GM21723 (cell line): ENCODE measurements around the gene SUPT20H.
A peak's percentile ranks its signal among the peaks of the same experiment; 100 is the strongest.
"Not testable (repeated sequence)": the region's sequence is repeated elsewhere in the genome, so short reads cannot be mapped to it uniquely, and the experiment has no call there.

Source experiments
- ATAC-seq: cut with Tn5 transposase; IDR thresholded peaks from one replicate; pipeline ENCODE4 v1.9.1; 2021; ENCODE audit warnings: mild to moderate bottlenecking, moderate library complexity; ENCODE audit not compliant: unreplicated experiment

Gene SUPT20H

GRCh38 chr13:37070145-37070695, 10.7 kb upstream of the SUPT20H start:
- ATAC-seq = no peak

- ATAC-seq = no peak
These were observed 10.2 kb upstream of the SUPT20H start for GRCh38 chr13:37069597-37070103.

- ATAC-seq = no peak
These were observed 9.5 kb upstream of the SUPT20H start for GRCh38 chr13:37068962-37069361.

- peak; percentile 66 for ATAC-seq
These were observed 8.4 kb upstream of the SUPT20H start for GRCh38 chr13:37067874-37068273.

GRCh38 chr13:37065890-37066526, 6.5 kb upstream of the SUPT20H start:
- no peak for ATAC-seq

- ATAC-seq = peak; percentile 32
These were observed 332 bp upstream of the SUPT20H start for GRCh38 chr13:37059848-37060192.

GRCh38 chr13:37056228-37056627, 3.3 kb downstream of the SUPT20H start:
- not testable (repeated sequence) for ATAC-seq

- ATAC-seq = not testable (repeated sequence)
These were observed 6.4 kb downstream of the SUPT20H start for GRCh38 chr13:37053111-37053510.

GRCh38 chr13:37049810-37050209, 9.7 kb downstream of the SUPT20H start:
- ATAC-seq = no peak

- no peak for ATAC-seq
These were observed 11.6 kb downstream of the SUPT20H start for GRCh38 chr13:37047846-37048245.

GRCh38 chr13:37047032-37047431, 12.5 kb downstream of the SUPT20H start:
- ATAC-seq = no peak

- ATAC-seq = no peak
These were observed 13.4 kb downstream of the SUPT20H start for GRCh38 chr13:37046062-37046461.

- no peak for ATAC-seq
These were observed 18.7 kb downstream of the SUPT20H start for GRCh38 chr13:37040789-37041188.

GRCh38 chr13:37039896-37040295, 19.6 kb downstream of the SUPT20H start:
- ATAC-seq = no peak

- no peak for ATAC-seq
These were observed 22.2 kb downstream of the SUPT20H start for GRCh38 chr13:37037241-37037640.

- ATAC-seq = no peak
These were observed 29.9 kb downstream of the SUPT20H start for GRCh38 chr13:37029617-37030016.

GRCh38 chr13:37027639-37028038, 31.8 kb downstream of the SUPT20H start:
- no peak for ATAC-seq

GRCh38 chr13:37026771-37027170, 32.7 kb downstream of the SUPT20H start:
- no peak for ATAC-seq

- no peak for ATAC-seq
These were observed 35.6 kb downstream of the SUPT20H start for GRCh38 chr13:37023871-37024270.

- ATAC-seq = no peak
These were observed 44.9 kb downstream of the SUPT20H start for GRCh38 chr13:37014609-37015008.

GRCh38 chr13:37011788-37012187, 47.7 kb downstream of the SUPT20H start:
- ATAC-seq = no peak

GRCh38 chr13:37011002-37011401, 48.5 kb downstream of the SUPT20H start:
- ATAC-seq = no peak

GRCh38 chr13:37010424-37010823, 49.1 kb downstream of the SUPT20H start:
- ATAC-seq = no peak
